WTC11 (cell line): ENCODE results near the gene RBPJ. TPM values are rescaled to one million over a fixed set of nuclear protein-coding genes. Genes with fewer than 3 reads are reported as not detected.

Experiments used
- ATAC-seq: fragments of 200-7000 bp; cut with Tn5 transposase; 2 replicates; pipeline ENCODE4 v1.10.0; 2021; ENCODE audit warnings: mild to moderate bottlenecking, moderate library complexity
- CTCF ChIA-PET: fragments of 300-600 bp; sonication (Branson Sonifier 250); formaldehyde crosslinking; loops from one replicate; lab custom pipeline; 2021; ENCODE audit warnings: antibody characterized with exemption; lab: Charles Lee
- POLR2A ChIA-PET: fragments of 350-600 bp; sonication (Branson Sonifier 250); formaldehyde crosslinking; loops from one replicate; lab custom pipeline; 2021; ENCODE audit warnings: antibody characterized with exemption; lab: Charles Lee
- DNase-seq: peaks from one replicate; pipeline ENCODE4 v3.0.0; 2021; ENCODE audit warnings: low spot score
- H3K27ac Mint-ChIP-seq: 2 replicates; pipeline ENCODE4 v1.8.0; 2021; ENCODE audit warnings: mixed read lengths
- H3K27me3 Mint-ChIP-seq: 2 replicates; pipeline ENCODE4 v1.8.0; 2021; ENCODE audit warnings: low read depth, mild to moderate bottlenecking, moderate library complexity, mixed read lengths
- H3K36me3 Mint-ChIP-seq: 2 replicates; pipeline ENCODE4 v1.8.0; 2021; ENCODE audit warnings: mixed read lengths
- H3K4me1 Mint-ChIP-seq: 2 replicates; pipeline ENCODE4 v1.8.0; 2022; ENCODE audit warnings: mixed read lengths
- H3K4me3 Mint-ChIP-seq: 2 replicates; pipeline ENCODE4 v1.8.0; 2021; ENCODE audit warnings: mild to moderate bottlenecking, moderate library complexity, mixed read lengths
- H3K9me3 Mint-ChIP-seq: 2 replicates; pipeline ENCODE4 v1.8.0; 2021; ENCODE audit warnings: mixed read lengths
- AFF4 ChIP-seq: sonication (generic); formaldehyde crosslinking; IDR thresholded peaks from 2 replicates; pipeline ENCODE4 v1.8.1; 2023; ENCODE audit warnings: mild to moderate bottlenecking, missing genetic modification reagents, borderline replicate concordance
- ATF1 ChIP-seq: sonication (generic); formaldehyde crosslinking; IDR thresholded peaks from 2 replicates; pipeline ENCODE4 v1.8.1; 2023; ENCODE audit warnings: mild to moderate bottlenecking, moderate library complexity, missing genetic modification reagents
- ATF3 ChIP-seq: sonication (generic); formaldehyde crosslinking; conservative IDR thresholded peaks from 2 replicates; pipeline ENCODE4 v1.8.1; 2022; ENCODE audit warnings: mild to moderate bottlenecking, missing genetic modification reagents
- CREB1 ChIP-seq: sonication (generic); formaldehyde crosslinking; IDR thresholded peaks from 2 replicates; pipeline ENCODE4 v1.8.0; 2023; ENCODE audit warnings: mild to moderate bottlenecking, missing genetic modification reagents
- ERG ChIP-seq: fragments of 250-450 bp; sonication (Bioruptor Pico); IDR thresholded peaks from 2 replicates; pipeline ENCODE4 v1.8.0; 2021; ENCODE audit warnings: mild to moderate bottlenecking
- FOXJ3 ChIP-seq: sonication (generic); formaldehyde crosslinking; IDR thresholded peaks from 2 replicates; pipeline ENCODE4 v1.9.0; 2021; ENCODE audit warnings: missing genetic modification reagents, mild to moderate bottlenecking, borderline replicate concordance
- FOXP1 ChIP-seq: sonication (generic); formaldehyde crosslinking; IDR thresholded peaks from 2 replicates; pipeline ENCODE4 v1.8.0; 2022; ENCODE audit warnings: missing genetic modification reagents, mild to moderate bottlenecking, moderate library complexity, borderline replicate concordance
- GABPB1 ChIP-seq: sonication (generic); formaldehyde crosslinking; IDR thresholded peaks from 2 replicates; pipeline ENCODE4 v1.8.1; 2023; ENCODE audit warnings: mild to moderate bottlenecking, missing genetic modification reagents
- GRHL2 ChIP-seq: fragments of 250-450 bp; sonication (Bioruptor Pico); IDR thresholded peaks from 2 replicates; pipeline ENCODE4 v1.8.0; 2022; ENCODE audit warnings: mild to moderate bottlenecking, moderate library complexity; ENCODE audit not compliant: insufficient replicate concordance, severe bottlenecking
- KAT7 ChIP-seq: sonication (generic); formaldehyde crosslinking; IDR thresholded peaks from 2 replicates; pipeline ENCODE4 v1.8.1; 2023; ENCODE audit warnings: missing genetic modification reagents, mild to moderate bottlenecking, borderline replicate concordance
- NFE2L1 ChIP-seq: sonication (generic); formaldehyde crosslinking; IDR thresholded peaks from 2 replicates; pipeline ENCODE4 v1.8.1; 2023; ENCODE audit warnings: missing genetic modification reagents
- STAT6 ChIP-seq: sonication (generic); formaldehyde crosslinking; conservative IDR thresholded peaks from 2 replicates; pipeline ENCODE4 v1.8.1; 2023; ENCODE audit warnings: mild to moderate bottlenecking, low read depth, missing genetic modification reagents, moderate library complexity
- TCF7 ChIP-seq: sonication (generic); formaldehyde crosslinking; IDR thresholded peaks from 2 replicates; pipeline ENCODE4 v1.8.0; 2022; ENCODE audit warnings: mild to moderate bottlenecking, low read depth, missing genetic modification reagents, moderate library complexity
- ZNF281 ChIP-seq: sonication (generic); formaldehyde crosslinking; IDR thresholded peaks from 2 replicates; pipeline ENCODE4 v1.8.0; 2023; ENCODE audit warnings: mild to moderate bottlenecking, missing genetic modification reagents
- ZNF396 ChIP-seq: fragments of 250-450 bp; sonication (Bioruptor Pico); IDR thresholded peaks from 2 replicates; pipeline ENCODE4 v1.8.0; 2021; ENCODE audit warnings: mild to moderate bottlenecking, moderate library complexity, borderline replicate concordance
- ZNF416 ChIP-seq: fragments of 250-450 bp; sonication (Bioruptor Pico); IDR thresholded peaks from 2 replicates; pipeline ENCODE4 v1.9.0; 2021; ENCODE audit warnings: mild to moderate bottlenecking, inconsistent platforms
- ZNF512 ChIP-seq: sonication (generic); formaldehyde crosslinking; IDR thresholded peaks from 2 replicates; pipeline ENCODE4 v1.8.1; 2022; ENCODE audit warnings: missing genetic modification reagents, borderline replicate concordance
- total RNA-seq: library from RNA; stranded (reverse); gene quantifications from 3 replicates; pipeline ENCODE4 v1.2.3, GENCODE V29; 2021

Gene RBPJ
- total RNA-seq, 1 experiment from 2014 or later: 163 TPM

GRCh38 chr4:26424838-26425237, 104.0 kb downstream of the RBPJ start:
- CTCF ChIA-PET: interaction anchor here (0.8 kb wide), 1 partner anchor 12 kb away, joined by 3 read pairs; no protein-coding TSS in a partner anchor
- no peak for TF ChIP-seq TCF7
- TF ChIP-seq ATF1 (CRISPR knock-in tag): no peak
- TF ChIP-seq STAT6: no peak
- no peak for TF ChIP-seq GRHL2 (CRISPR knock-in tag)
- no peak for TF ChIP-seq GABPB1 (CRISPR knock-in tag)
- no peak for TF ChIP-seq ZNF416 (CRISPR knock-in tag)
- TF ChIP-seq ZNF396 (CRISPR knock-in tag): no peak
- no peak for TF ChIP-seq ZNF281 (CRISPR knock-in tag)
- TF ChIP-seq CREB1 (CRISPR knock-in tag): no peak
- TF ChIP-seq ERG (CRISPR knock-in tag): no peak
- TF ChIP-seq KAT7 (CRISPR knock-in tag): no peak
- TF ChIP-seq FOXJ3: no peak
- no peak for TF ChIP-seq ZNF512
- Mint-ChIP-seq H3K9me3 (no peaks in the 10 kb centered on the region), H3K27me3 (no peaks in the 10 kb centered on the region), H3K4me3 (no peak overlapping the region), H3K27ac (no peak overlapping the region), H3K36me3 (peaks cover 63% of the 10 kb centered on the region), H3K4me1 (peaks cover 33% of the 10 kb centered on the region)
- DNase-seq (no peak), ATAC-seq (no peak)
- POLR2A ChIA-PET: no interaction called here

- CTCF ChIA-PET: no interaction called here
- H3K27ac Mint-ChIP-seq: no peak overlapping the region
- POLR2A ChIA-PET: no interaction called here
- DNase-seq (no peak), ATAC-seq (no peak)
- H3K36me3 Mint-ChIP-seq: peaks cover 74% of the 10 kb centered on the region
- H3K4me1 Mint-ChIP-seq: peaks cover 25% of the 10 kb centered on the region
- H3K27me3 Mint-ChIP-seq: no peaks in the 10 kb centered on the region
- no peak overlapping the region for H3K4me3 Mint-ChIP-seq
- H3K9me3 Mint-ChIP-seq: no peaks in the 10 kb centered on the region
- TF ChIP-seq ATF3 (CRISPR knock-in tag): no peak
- no peak for TF ChIP-seq FOXP1 (CRISPR knock-in tag)
- TF ChIP-seq ZNF396 (CRISPR knock-in tag): no peak
- no peak for TF ChIP-seq ERG (CRISPR knock-in tag)
- TF ChIP-seq AFF4 (CRISPR knock-in tag): no peak
- no peak for TF ChIP-seq TCF7
- TF ChIP-seq NFE2L1 (CRISPR knock-in tag): no peak
Observed at GRCh38 chr4:26425953-26426352, 105.1 kb downstream of the RBPJ start.
